ENCODE data around the gene SGPL1.

GRCh38 chr10:70799124-70799523 lies 16.6 kb upstream of the SGPL1 start:
- TF ChIP-seq CTCF (IDR thresholded peaks at IDR 0.05) (no peak), POLR2AphosphoS5 (IDR thresholded peaks at IDR 0.05) (no peak), POLR2A (IDR thresholded peaks at IDR 0.05) (no peak)
